ENCODE results near the gene CCNF.

Gene CCNF

DNA sequence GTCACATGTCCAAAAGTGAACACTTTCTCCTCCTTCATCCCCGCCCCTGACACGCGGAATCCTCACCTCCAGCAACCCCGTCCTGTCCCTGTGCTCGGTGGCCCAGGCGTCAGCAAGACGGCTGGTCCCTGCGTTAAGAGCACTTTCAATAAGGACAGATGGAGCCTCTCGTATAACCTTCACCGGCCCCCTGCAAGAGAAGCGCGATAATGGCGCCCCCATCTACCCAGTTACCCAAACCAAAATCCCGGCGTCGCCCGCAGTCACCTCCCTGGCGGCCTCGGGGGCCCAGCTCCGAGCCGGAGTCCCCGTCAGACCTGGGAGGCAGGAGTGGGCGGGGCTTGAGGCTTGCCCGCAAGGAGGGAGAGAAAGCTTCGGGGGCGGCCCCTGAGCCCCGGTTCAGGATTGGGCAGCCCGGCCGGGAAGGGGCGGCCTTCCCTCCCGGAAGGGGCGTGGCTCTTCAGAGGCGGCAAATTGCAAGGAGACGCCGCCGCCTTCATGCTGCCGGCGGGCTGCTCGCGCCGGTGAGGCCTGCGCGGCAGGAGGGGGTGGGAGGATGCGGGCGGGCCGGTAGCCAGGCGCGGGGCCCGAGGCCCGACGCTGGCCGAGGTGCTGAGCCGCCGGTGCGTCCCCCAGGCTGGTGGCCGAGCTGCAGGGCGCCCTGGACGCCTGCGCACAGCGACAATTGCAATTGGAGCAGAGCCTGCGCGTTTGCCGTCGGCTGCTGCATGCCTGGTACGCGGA, 30.6 kb downstream of the CCNF start, which contains the start of gene TEDC2:
Gene TEDC2 (plus strand): TSS at position 463 of the 744 bp plus-strand sequence. CDS start 36 bp downstream, at position 499.
- TF ChIP-seq, protein P1, sequence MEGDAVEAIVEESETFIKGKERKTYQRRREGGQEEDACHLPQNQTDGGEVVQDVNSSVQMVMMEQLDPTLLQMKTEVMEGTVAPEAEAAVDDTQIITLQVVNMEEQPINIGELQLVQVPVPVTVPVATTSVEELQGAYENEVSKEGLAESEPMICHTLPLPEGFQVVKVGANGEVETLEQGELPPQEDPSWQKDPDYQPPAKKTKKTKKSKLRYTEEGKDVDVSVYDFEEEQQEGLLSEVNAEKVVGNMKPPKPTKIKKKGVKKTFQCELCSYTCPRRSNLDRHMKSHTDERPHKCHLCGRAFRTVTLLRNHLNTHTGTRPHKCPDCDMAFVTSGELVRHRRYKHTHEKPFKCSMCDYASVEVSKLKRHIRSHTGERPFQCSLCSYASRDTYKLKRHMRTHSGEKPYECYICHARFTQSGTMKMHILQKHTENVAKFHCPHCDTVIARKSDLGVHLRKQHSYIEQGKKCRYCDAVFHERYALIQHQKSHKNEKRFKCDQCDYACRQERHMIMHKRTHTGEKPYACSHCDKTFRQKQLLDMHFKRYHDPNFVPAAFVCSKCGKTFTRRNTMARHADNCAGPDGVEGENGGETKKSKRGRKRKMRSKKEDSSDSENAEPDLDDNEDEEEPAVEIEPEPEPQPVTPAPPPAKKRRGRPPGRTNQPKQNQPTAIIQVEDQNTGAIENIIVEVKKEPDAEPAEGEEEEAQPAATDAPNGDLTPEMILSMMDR (IDR thresholded peaks at IDR 0.05): no peak
- Histone ChIP-seq H3K27ac (peak within 1 kb of the TSS; percentile 42 to 46), H3K4me1 (peaks cover 4 to 15% (median 12%) of the 10 kb centered on the region in 4 donors), H3K27me3 (peaks cover 0 to 5% of the 10 kb centered on the region in 2 donors), H3K4me3 (peak within 1 kb of the TSS; percentile 48 to 61), H3K9me3 (no peaks in the 10 kb centered on the region), H3K36me3 (peaks cover 0 to 24% (median 0%) of the 10 kb centered on the region in 3 donors)
- peak; percentile 98 for DNase-seq
- intact Hi-C loops (cut with DNase I; ENCODE audit: low total_unique reads): no loop called here

- Histone ChIP-seq H3K36me3 (peaks cover 0 to 21% (median 0%) of the 10 kb centered on the region in 3 donors), H3K9me3 (no peaks in the 10 kb centered on the region), H3K4me1 (peaks cover 4 to 15% (median 12%) of the 10 kb centered on the region in 4 donors), H3K27ac (no peak overlapping the region), H3K4me3 (peak overlapping the region; percentile 48 to 61), H3K27me3 (peaks cover 0 to 5% of the 10 kb centered on the region in 2 donors)
- DNase-seq: no peak
- intact Hi-C loops (cut with DNase I; ENCODE audit: low total_unique reads): no loop called here
- TF ChIP-seq, protein P1 (IDR thresholded peaks at IDR 0.05): no peak
Observed at GRCh38 chr16:2460391-2460713, 31.1 kb downstream of the CCNF start.

DNA sequence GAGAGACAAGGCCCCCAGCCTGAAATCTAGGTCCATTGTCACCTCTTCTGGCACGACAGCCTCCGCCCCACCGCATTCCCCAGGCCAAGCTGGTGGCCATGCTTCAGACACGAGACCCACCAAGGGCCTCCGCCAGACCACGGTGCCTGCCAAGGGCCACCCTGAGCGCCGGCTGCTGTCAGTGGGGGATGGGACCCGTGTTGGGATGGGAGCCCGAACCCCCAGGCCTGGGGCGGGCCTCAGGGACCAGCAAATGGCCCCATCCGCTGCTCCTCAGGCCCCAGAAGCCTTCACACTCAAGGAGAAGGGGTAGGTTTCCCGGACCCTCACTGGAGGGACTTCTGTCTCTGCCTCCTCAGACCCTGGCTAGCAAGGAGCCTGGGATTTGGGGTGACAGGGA, 31.7 kb downstream of the CCNF start:
- H3K27me3 ChIP-seq: peaks cover 0 to 5% of the 10 kb centered on the region in 2 donors
- no peak overlapping the region for H3K4me3 ChIP-seq
- no peak overlapping the region for H3K27ac ChIP-seq
- intact Hi-C loops (cut with DNase I; ENCODE audit: low total_unique reads): no loop called here
- H3K36me3 ChIP-seq: peaks cover 0 to 15% (median 0%) of the 10 kb centered on the region in 3 donors
- H3K9me3 ChIP-seq: no peaks in the 10 kb centered on the region
- DNase-seq: no peak
- TF ChIP-seq, protein P1 (IDR thresholded peaks at IDR 0.05): no peak
- H3K4me1 ChIP-seq: peaks cover 4 to 15% (median 12%) of the 10 kb centered on the region in 4 donors

GRCh38 chr16:2462031-2462866, 33.0 kb downstream of the CCNF start:
- Histone ChIP-seq H3K4me3 (no peak overlapping the region), H3K27me3 (peaks cover 0 to 11% of the 10 kb centered on the region in 2 donors), H3K36me3 (peaks cover 0 to 2% (median 0%) of the 10 kb centered on the region in 3 donors), H3K9me3 (no peaks in the 10 kb centered on the region), H3K4me1 (peaks cover 4 to 18% (median 14%) of the 10 kb centered on the region in 4 donors), H3K27ac (no peak overlapping the region)
- TF ChIP-seq, protein P1 (IDR thresholded peaks at IDR 0.05): no peak
- no peak for DNase-seq
- intact Hi-C loops (cut with DNase I; ENCODE audit: low total_unique reads): no loop called here

- intact Hi-C loops (cut with DNase I; ENCODE audit: low total_unique reads): no loop called here
Observed at GRCh38 chr16:2464333-2464732, 35.1 kb downstream of the CCNF start.

More at GRCh38 chr16:2464333-2464732, 35.1 kb downstream of the CCNF start:
- Histone ChIP-seq H3K4me1 (peaks cover 11 to 35% (median 29%) of the 10 kb centered on the region in 4 donors), H3K36me3 (no peaks in the 10 kb centered on the region), H3K27ac (no peak overlapping the region), H3K27me3 (peaks cover 0 to 32% of the 10 kb centered on the region in 2 donors), H3K4me3 (no peak overlapping the region), H3K9me3 (no peaks in the 10 kb centered on the region)
- DNase-seq: no peak
- TF ChIP-seq, protein P1 (IDR thresholded peaks at IDR 0.05): no peak
